WTC11 (cell line): ENCODE data around the gene CSNK1A1.

ENCODE experiments used
- ATF2 ChIP-seq: sonication (generic); formaldehyde crosslinking; IDR thresholded peaks from 2 replicates; pipeline ENCODE4 v1.8.1; 2022; ENCODE audit warnings: low read depth, missing genetic modification reagents, borderline replicate concordance
- CBFB ChIP-seq: sonication (generic); formaldehyde crosslinking; IDR thresholded peaks from 2 replicates; pipeline ENCODE4 v1.8.1; 2022; ENCODE audit warnings: mild to moderate bottlenecking, low read depth, missing genetic modification reagents
- CREB1 ChIP-seq: sonication (generic); formaldehyde crosslinking; IDR thresholded peaks from 2 replicates; pipeline ENCODE4 v1.8.0; 2023; ENCODE audit warnings: mild to moderate bottlenecking, missing genetic modification reagents
- CTCF ChIP-seq: fragments of 200-600 bp; IDR thresholded peaks from 2 replicates; pipeline ENCODE4 v1.8.0; 2022; ENCODE audit warnings: antibody characterized with exemption
- ELF4 ChIP-seq: sonication (generic); formaldehyde crosslinking; IDR thresholded peaks from 2 replicates; pipeline ENCODE4 v1.8.1; 2022; ENCODE audit warnings: low read depth, mild to moderate bottlenecking, moderate library complexity, missing genetic modification reagents
- ETV6 ChIP-seq: sonication (generic); formaldehyde crosslinking; IDR thresholded peaks from 2 replicates; pipeline ENCODE4 v1.8.1; 2022; ENCODE audit warnings: mild to moderate bottlenecking, missing genetic modification reagents
- FOXK1 ChIP-seq: sonication (generic); formaldehyde crosslinking; IDR thresholded peaks from 2 replicates; pipeline ENCODE4 v1.8.0; 2022; ENCODE audit warnings: mild to moderate bottlenecking, moderate library complexity, missing genetic modification reagents
- MAX ChIP-seq: sonication (generic); formaldehyde crosslinking; IDR thresholded peaks from 2 replicates; pipeline ENCODE4 v1.8.0; 2022; ENCODE audit warnings: mild to moderate bottlenecking, missing genetic modification reagents
- PRDM15 ChIP-seq: sonication (generic); formaldehyde crosslinking; IDR thresholded peaks from 2 replicates; pipeline ENCODE4 v1.8.0; 2022; ENCODE audit warnings: missing genetic modification reagents
- PREB ChIP-seq: sonication (generic); formaldehyde crosslinking; IDR thresholded peaks from 2 replicates; pipeline ENCODE4 v1.8.1; 2022; ENCODE audit warnings: mild to moderate bottlenecking, missing genetic modification reagents, moderate library complexity, borderline replicate concordance
- SMAD4 ChIP-seq: sonication (generic); formaldehyde crosslinking; IDR thresholded peaks from 2 replicates; pipeline ENCODE4 v1.8.0; 2022; ENCODE audit warnings: mild to moderate bottlenecking, missing genetic modification reagents
- ZBTB43 ChIP-seq: sonication (generic); formaldehyde crosslinking; IDR thresholded peaks from 2 replicates; pipeline ENCODE4 v1.8.1; 2023; ENCODE audit warnings: mild to moderate bottlenecking, missing genetic modification reagents
- ZNF281 ChIP-seq: sonication (generic); formaldehyde crosslinking; IDR thresholded peaks from 2 replicates; pipeline ENCODE4 v1.8.0; 2023; ENCODE audit warnings: mild to moderate bottlenecking, missing genetic modification reagents
- ZNF532 ChIP-seq: fragments of 250-450 bp; sonication (Bioruptor Pico); IDR thresholded peaks from 2 replicates; pipeline ENCODE4 v1.9.0; 2021; ENCODE audit warnings: mild to moderate bottlenecking, borderline replicate concordance

- no peak for TF ChIP-seq CTCF
- TF ChIP-seq MAX: no peak
- TF ChIP-seq ATF2 (CRISPR knock-in tag): no peak
- TF ChIP-seq ELF4: no peak
- no peak for TF ChIP-seq ZNF532 (CRISPR knock-in tag)
- TF ChIP-seq ZBTB43 (CRISPR knock-in tag): no peak
- TF ChIP-seq FOXK1 (CRISPR knock-in tag): peak; percentile 26; the same call in 1 of the 2 replicates
- no peak for TF ChIP-seq ZNF281
- TF ChIP-seq CREB1 (CRISPR knock-in tag): no peak
- no peak for TF ChIP-seq ETV6 (CRISPR knock-in tag)
- no peak for TF ChIP-seq PREB (CRISPR knock-in tag)
- TF ChIP-seq SMAD4: no peak
- no peak for TF ChIP-seq PRDM15 (CRISPR knock-in tag)
- no peak for TF ChIP-seq CBFB (CRISPR knock-in tag)
These were observed 30.9 kb upstream of the CSNK1A1 start for GRCh38 chr5:149581931-149582768.
